A549 (cell line): ENCODE results near the gene CDKN1A.

Experiments used
- BHLHE40 ChIP-seq: IDR thresholded peaks from 2 replicates; pipeline ENCODE4 v1.6.1; 2012; ENCODE audit warnings: low read depth, low read length, inconsistent platforms
- CEBPB ChIP-seq, 2 experiments: fragments of >200 bp in 1 of 2; sonication (Bioruptor Twin) in 1 of 2; formaldehyde crosslinking in 1 of 2; IDR thresholded peaks; 2 replicates each; pipeline ENCODE4 v1.6.1; 2012 to 2016
- EP300 ChIP-seq, 2 experiments: fragments of >200 bp; sonication (Bioruptor Twin); formaldehyde crosslinking; IDR thresholded peaks; 2 replicates in 1 of 2; 3 replicates in 1 of 2; pipeline ENCODE4 v1.6.1; 2016 to 2017
- KDM1A ChIP-seq: fragments of 200-600 bp; sonication (generic); IDR thresholded peaks from 2 replicates; pipeline ENCODE4 v1.6.1; 2016; ENCODE audit warnings: low read depth, mild to moderate bottlenecking
- MYC ChIP-seq: IDR thresholded peaks from 2 replicates; pipeline ENCODE4 v1.6.1; 2012; ENCODE audit warnings: mild to moderate bottlenecking, inconsistent platforms, low read length, improper control_type of control experiment, borderline replicate concordance
- PHF8 ChIP-seq: fragments of 200-600 bp; sonication (generic); IDR thresholded peaks from 2 replicates; pipeline ENCODE4 v1.6.1; 2016; ENCODE audit warnings: low read depth, mild to moderate bottlenecking, antibody characterized with exemption, moderate library complexity, borderline replicate concordance
- POLR2A ChIP-seq: IDR thresholded peaks from 2 replicates; pipeline ENCODE4 v1.6.1; 2012; ENCODE audit warnings: mild to moderate bottlenecking, low read length
- POLR2AphosphoS2 ChIP-seq: conservative IDR thresholded peaks from 2 replicates; pipeline ENCODE4 v1.6.1; 2012; ENCODE audit warnings: low read length, improper control_type of control experiment, inconsistent platforms
- ZFP36 ChIP-seq: fragments of 450-650 bp; IDR thresholded peaks from 2 replicates; pipeline ENCODE4 v1.6.1; 2014; ENCODE audit warnings: borderline replicate concordance; ENCODE audit not compliant: partially characterized antibody
- TF ChIP-seq, protein P1 (sequence below): fragments of >200 bp; sonication (Bioruptor Twin); formaldehyde crosslinking; IDR thresholded peaks from 3 replicates; pipeline ENCODE4 v1.5.1; 2016
- TF ChIP-seq, protein P2 (sequence below): fragments of 450-650 bp; IDR thresholded peaks from 2 replicates; pipeline ENCODE4 v1.6.1; 2014; ENCODE audit warnings: antibody characterized with exemption
- TF ChIP-seq, protein P3 (sequence below): fragments of >200 bp; sonication (Bioruptor Twin); formaldehyde crosslinking; IDR thresholded peaks from 3 replicates; pipeline ENCODE4 v1.6.1; 2016

DNA sequence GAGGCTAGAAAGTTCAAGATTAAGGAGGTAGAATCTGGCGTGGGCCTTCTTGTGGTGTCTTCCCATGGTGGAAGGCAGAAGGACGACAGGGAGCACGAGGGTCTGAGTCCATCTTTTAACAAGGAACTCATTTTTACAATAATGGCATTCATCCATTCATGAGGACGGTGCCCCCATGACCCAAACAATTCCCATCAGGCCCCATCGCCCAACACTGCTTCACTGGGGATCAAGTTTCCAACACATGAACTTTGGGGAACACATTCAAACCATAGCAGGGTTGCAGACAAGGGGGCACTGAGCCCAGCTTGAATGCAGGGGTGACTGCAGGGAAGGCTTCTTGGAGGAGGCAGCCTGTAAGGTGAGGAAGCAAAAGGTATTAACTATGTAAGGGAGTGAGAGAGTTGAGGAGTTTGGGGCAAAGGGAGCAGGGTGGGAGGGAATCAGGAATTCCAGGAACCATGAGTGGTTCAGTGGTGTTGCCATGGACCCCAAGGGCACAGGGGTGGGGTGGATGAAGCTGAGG, 24.6 kb downstream of the CDKN1A start:
- no peak for TF ChIP-seq CEBPB (IDR thresholded peaks at IDR 0.05)
- TF ChIP-seq, protein P1, sequence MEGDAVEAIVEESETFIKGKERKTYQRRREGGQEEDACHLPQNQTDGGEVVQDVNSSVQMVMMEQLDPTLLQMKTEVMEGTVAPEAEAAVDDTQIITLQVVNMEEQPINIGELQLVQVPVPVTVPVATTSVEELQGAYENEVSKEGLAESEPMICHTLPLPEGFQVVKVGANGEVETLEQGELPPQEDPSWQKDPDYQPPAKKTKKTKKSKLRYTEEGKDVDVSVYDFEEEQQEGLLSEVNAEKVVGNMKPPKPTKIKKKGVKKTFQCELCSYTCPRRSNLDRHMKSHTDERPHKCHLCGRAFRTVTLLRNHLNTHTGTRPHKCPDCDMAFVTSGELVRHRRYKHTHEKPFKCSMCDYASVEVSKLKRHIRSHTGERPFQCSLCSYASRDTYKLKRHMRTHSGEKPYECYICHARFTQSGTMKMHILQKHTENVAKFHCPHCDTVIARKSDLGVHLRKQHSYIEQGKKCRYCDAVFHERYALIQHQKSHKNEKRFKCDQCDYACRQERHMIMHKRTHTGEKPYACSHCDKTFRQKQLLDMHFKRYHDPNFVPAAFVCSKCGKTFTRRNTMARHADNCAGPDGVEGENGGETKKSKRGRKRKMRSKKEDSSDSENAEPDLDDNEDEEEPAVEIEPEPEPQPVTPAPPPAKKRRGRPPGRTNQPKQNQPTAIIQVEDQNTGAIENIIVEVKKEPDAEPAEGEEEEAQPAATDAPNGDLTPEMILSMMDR = no peak
- no peak for TF ChIP-seq MYC
- no peak for TF ChIP-seq POLR2A
- no peak for TF ChIP-seq KDM1A
- TF ChIP-seq ZFP36 = no peak
- TF ChIP-seq, protein P2, sequence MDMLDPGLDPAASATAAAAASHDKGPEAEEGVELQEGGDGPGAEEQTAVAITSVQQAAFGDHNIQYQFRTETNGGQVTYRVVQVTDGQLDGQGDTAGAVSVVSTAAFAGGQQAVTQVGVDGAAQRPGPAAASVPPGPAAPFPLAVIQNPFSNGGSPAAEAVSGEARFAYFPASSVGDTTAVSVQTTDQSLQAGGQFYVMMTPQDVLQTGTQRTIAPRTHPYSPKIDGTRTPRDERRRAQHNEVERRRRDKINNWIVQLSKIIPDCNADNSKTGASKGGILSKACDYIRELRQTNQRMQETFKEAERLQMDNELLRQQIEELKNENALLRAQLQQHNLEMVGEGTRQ = no peak
- no peak for TF ChIP-seq EP300 (IDR thresholded peaks at IDR 0.05)
- TF ChIP-seq BHLHE40 = no peak
- no peak for TF ChIP-seq POLR2AphosphoS2
- TF ChIP-seq PHF8 = no peak
- TF ChIP-seq, protein P3, sequence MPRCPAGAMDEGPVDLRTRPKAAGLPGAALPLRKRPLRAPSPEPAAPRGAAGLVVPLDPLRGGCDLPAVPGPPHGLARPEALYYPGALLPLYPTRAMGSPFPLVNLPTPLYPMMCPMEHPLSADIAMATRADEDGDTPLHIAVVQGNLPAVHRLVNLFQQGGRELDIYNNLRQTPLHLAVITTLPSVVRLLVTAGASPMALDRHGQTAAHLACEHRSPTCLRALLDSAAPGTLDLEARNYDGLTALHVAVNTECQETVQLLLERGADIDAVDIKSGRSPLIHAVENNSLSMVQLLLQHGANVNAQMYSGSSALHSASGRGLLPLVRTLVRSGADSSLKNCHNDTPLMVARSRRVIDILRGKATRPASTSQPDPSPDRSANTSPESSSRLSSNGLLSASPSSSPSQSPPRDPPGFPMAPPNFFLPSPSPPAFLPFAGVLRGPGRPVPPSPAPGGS = no peak
